Choroid plexus epithelial cell (primary cell): ENCODE results near the gene MDH1.

Experiments used
- DNase-seq: peaks from one replicate; pipeline ENCODE4 v3.0.0-alpha.2; 2010; ENCODE audit warnings: low read depth
- H3K4me3 ChIP-seq: 2 replicates; pipeline ENCODE4 v1.5.1; 2011; ENCODE audit warnings: low read depth, mild to moderate bottlenecking, control low read depth, low read length, moderate library complexity
- CTCF ChIP-seq: conservative IDR thresholded peaks from 2 replicates; pipeline ENCODE4 v1.5.1; 2011; ENCODE audit warnings: low read depth, mild to moderate bottlenecking, control low read depth, inconsistent platforms, low read length, moderate library complexity

Gene MDH1

GRCh38 chr2:63639344-63639743 lies 50.6 kb downstream of the MDH1 start:
- TF ChIP-seq CTCF: no peak
- H3K4me3 ChIP-seq: no peak overlapping the region
- no peak for DNase-seq

GRCh38 chr2:63642946-63643345 lies 54.2 kb downstream of the MDH1 start:
- TF ChIP-seq CTCF: no peak
- DNase-seq: peak; percentile 26
- no peak overlapping the region for H3K4me3 ChIP-seq

GRCh38 chr2:63643486-63643885 lies 54.7 kb downstream of the MDH1 start:
- no peak overlapping the region for H3K4me3 ChIP-seq
- TF ChIP-seq CTCF: no peak
- DNase-seq: peak; percentile 39

DNA sequence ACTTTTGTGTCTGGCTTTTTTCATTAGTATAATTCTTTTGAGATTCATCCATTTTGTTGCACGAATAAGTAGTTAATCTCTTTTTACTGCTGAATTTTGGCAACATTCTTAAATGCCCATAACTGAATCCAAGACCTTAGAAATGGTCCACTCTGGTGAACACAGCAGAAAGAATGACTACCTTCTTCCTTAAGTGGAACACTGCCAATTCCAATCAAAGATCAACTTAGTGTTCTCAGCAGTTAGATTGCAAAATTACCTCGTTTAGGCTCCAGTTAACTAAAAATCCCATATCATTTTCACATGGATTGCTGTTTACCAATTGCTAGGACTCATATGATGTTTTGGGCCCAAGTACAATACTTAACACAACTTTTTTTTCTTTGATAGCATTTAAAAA lies 59.9 kb downstream of the MDH1 start:
- peak; percentile 4 for DNase-seq
- TF ChIP-seq CTCF: no peak
- H3K4me3 ChIP-seq: no peak overlapping the region

DNA sequence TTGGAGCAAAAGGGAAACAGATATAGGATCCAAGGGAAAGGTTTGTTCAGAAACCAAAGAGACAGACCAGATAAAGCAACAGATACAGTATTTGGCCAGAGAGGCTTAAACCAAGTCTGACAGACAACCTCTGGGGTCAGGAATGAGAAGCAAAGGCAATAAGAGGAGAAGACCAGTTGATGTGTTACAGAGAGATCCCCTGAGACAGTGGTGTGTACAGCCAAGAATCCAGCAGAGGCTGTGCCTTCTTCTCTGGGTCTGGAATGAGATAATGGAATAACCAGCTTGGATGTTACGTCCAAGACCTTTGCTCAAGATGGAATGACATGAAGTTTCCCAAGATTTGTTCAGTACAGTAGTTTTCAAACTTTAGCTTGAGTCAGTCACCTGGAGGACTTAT lies 61.1 kb downstream of the MDH1 start:
- H3K4me3 ChIP-seq: no peak overlapping the region
- no peak for DNase-seq
- no peak for TF ChIP-seq CTCF

- TF ChIP-seq CTCF: no peak
Observed at GRCh38 chr2:63650756-63651155, 62.0 kb downstream of the MDH1 start.

DNA sequence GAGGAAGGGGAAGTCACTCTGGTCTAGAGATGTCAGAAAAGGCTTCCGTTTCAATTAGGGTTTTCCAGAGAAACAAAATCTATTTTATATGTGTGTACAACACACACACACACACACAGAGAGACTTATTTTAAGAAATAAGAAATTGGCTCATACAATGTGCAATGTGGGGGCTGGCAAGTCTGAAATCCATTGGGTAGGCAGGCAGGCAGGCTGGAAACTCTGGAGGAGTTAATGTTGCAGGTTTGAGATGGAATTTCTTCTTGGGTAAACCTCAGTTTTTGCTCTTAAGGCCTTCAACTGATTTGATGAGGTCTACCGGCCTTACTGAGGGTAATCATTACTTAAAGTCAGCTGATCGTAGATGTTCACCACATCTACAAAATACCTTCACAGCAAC lies 62.6 kb downstream of the MDH1 start:
- no peak for TF ChIP-seq CTCF
- H3K4me3 ChIP-seq: no peak overlapping the region
- no peak for DNase-seq

More at GRCh38 chr2:63650756-63651155, 62.0 kb downstream of the MDH1 start:
- DNase-seq: no peak
- no peak overlapping the region for H3K4me3 ChIP-seq
